ENCODE results near the gene SVEP1.

DNA sequence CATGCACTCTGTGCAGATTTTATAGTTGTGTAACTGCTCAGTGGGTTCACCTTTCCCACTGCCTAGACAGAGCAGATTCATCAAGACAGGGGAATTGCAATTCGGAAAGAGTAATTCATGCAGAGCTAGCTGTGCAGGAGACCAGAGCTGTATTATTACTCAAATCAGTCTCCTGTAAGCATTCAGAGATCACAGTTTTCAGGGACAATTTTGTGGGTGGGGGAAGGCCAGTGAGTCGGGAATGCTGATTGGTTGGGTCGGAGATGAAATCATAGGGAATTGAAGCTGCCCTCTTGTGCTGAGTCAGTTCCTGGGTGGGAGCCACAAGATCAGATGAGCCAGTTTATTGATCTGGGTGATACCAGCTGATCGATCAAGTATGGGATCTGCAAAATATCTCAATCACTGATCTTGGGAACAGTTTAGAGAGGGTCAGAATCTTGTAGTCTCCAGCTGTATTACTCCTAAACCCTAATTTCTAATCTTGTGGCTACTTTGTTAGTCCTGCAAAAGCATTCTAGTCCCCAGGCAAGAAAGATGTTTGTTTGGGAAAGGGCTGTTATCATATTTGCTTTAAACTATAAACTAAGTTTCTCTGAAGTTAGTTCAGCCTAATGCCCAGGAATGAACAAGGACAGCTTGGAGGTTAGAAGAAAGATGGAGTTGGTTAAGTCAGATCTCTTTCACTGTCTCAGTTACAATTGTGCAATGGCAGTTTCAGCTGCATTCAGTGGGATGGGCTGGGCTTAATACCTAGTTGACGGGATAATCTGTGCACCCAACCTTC is 12.7 kb upstream of the SVEP1 start:
- TF ChIP-seq, protein P1, sequence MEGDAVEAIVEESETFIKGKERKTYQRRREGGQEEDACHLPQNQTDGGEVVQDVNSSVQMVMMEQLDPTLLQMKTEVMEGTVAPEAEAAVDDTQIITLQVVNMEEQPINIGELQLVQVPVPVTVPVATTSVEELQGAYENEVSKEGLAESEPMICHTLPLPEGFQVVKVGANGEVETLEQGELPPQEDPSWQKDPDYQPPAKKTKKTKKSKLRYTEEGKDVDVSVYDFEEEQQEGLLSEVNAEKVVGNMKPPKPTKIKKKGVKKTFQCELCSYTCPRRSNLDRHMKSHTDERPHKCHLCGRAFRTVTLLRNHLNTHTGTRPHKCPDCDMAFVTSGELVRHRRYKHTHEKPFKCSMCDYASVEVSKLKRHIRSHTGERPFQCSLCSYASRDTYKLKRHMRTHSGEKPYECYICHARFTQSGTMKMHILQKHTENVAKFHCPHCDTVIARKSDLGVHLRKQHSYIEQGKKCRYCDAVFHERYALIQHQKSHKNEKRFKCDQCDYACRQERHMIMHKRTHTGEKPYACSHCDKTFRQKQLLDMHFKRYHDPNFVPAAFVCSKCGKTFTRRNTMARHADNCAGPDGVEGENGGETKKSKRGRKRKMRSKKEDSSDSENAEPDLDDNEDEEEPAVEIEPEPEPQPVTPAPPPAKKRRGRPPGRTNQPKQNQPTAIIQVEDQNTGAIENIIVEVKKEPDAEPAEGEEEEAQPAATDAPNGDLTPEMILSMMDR (IDR thresholded peaks at IDR 0.05): no peak
- no peak for TF ChIP-seq POLR2AphosphoS5 (IDR thresholded peaks at IDR 0.05; ENCODE audit: low read depth, low read length)
- no peak for TF ChIP-seq SIN3A (IDR thresholded peaks at IDR 0.05; ENCODE audit: borderline replicate concordance, insufficient read depth, low read depth, low read length)
- TF ChIP-seq, protein P2, sequence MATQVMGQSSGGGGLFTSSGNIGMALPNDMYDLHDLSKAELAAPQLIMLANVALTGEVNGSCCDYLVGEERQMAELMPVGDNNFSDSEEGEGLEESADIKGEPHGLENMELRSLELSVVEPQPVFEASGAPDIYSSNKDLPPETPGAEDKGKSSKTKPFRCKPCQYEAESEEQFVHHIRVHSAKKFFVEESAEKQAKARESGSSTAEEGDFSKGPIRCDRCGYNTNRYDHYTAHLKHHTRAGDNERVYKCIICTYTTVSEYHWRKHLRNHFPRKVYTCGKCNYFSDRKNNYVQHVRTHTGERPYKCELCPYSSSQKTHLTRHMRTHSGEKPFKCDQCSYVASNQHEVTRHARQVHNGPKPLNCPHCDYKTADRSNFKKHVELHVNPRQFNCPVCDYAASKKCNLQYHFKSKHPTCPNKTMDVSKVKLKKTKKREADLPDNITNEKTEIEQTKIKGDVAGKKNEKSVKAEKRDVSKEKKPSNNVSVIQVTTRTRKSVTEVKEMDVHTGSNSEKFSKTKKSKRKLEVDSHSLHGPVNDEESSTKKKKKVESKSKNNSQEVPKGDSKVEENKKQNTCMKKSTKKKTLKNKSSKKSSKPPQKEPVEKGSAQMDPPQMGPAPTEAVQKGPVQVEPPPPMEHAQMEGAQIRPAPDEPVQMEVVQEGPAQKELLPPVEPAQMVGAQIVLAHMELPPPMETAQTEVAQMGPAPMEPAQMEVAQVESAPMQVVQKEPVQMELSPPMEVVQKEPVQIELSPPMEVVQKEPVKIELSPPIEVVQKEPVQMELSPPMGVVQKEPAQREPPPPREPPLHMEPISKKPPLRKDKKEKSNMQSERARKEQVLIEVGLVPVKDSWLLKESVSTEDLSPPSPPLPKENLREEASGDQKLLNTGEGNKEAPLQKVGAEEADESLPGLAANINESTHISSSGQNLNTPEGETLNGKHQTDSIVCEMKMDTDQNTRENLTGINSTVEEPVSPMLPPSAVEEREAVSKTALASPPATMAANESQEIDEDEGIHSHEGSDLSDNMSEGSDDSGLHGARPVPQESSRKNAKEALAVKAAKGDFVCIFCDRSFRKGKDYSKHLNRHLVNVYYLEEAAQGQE (IDR thresholded peaks at IDR 0.05; ENCODE audit: insufficient read depth in 1 of 2, low read depth in 2 of 2, low read length in 1 of 2): no peak
- TF ChIP-seq TCF7L2 (IDR thresholded peaks at IDR 0.05; ENCODE audit: low read depth, low read length): no peak
